DMS153 treated with DMSO at 0.1 percent for 48 hours (cell line): ENCODE measurements around the gene CPLX3.

Source experiments
- DNase-seq: peaks from one replicate; lab custom pipeline; 2025; ENCODE audit not compliant: unreplicated experiment; lab: John Stamatoyannopoulos, UW

Gene CPLX3

DNA sequence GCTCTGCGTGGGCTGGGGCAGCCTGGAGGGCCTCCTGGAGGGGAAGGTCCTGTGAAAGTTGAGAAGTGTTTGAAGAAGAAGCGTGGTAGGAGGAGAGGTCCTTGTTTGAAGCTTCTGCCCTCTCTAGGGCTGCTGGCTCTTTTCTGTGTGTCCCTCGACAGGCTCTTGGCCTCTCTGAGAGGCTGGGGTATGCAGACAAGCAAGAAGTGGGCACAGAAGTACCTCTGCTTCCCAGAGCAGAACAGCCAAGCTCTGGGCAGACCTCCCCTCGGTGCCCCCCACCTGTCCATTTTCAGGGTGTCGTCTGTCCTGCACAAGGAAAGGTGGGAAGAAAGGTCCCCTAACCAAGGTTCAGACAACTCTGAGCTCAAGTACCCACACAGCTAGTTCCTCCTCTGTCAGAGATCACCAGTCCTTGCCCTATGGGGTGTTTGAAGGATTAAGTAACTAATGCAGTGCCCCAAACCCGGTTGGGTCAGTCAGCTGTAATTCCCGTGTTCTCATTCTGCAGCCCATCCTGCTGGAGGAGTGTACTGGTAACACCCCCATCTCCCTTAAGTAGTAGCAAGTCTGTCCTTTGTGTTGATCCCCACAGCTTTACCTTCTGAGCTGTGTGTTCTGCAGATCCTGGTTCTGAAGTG is 38.3 kb upstream of the CPLX3 start:
- no peak for DNase-seq

DNA sequence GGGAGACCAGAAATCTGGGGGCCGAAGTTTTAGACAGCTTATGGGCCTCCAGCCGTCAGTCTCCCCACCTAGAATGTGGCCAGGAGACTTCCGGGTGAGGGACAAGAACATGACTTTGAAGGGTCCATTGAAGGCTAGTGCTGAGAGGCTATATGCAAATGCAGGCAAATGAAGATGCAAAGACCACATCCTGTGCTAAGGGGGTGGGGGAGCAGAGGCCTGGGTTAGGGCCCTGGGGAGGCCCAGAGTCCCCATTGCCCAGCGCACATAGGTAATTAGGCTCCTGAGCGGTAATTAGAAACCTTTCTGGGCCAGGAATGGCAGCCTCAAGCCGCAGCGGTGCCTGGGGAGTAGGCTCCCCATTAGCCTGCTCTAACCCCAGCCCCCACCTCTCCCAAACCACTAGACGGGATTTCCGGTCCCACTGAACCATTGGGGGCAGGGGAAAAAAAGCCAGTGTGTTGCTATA is 37.7 kb upstream of the CPLX3 start:
- no peak for DNase-seq

DNA sequence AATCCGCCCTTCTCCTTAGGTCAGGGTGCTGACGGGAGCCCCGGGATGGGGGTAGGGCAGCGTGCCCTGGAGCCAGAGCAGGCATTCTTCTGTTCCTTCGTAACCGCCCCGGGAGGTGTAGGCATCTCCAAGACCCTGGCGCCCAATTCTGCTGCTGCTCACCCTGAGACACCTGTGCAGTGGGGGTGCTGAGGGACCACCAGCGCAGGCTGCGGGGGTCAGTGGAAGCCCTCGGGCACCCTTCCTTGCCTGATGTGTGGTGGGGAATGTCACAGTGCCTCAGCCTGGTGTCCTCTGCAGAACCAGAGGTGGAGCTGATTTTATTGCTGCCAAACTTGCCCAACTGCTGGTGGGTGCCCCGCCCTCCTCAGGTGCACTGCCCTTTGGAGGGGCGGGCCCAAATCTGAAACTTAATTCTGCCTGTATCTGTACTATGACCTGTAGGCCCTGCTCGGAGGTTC is 37.2 kb upstream of the CPLX3 start:
- no peak for DNase-seq

DNA sequence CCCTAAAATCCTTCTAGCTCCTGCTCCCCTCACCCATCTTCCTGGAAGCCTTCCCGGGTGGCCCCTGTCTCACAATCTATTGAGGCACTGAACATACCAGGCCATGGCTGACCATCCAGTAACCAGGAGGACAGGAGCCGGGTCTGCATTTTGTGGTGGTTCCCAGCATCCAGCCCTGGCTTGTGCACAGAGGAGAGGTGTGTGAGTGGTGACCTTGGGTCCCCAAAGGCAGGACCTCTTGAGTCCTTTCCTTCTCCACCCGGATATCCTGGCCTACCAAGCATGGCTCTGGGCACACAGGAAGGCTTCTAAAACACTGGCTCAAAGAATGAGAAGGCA is 36.7 kb upstream of the CPLX3 start:
- no peak for DNase-seq

- DNase-seq, result no peak
These were observed 36.1 kb upstream of the CPLX3 start for GRCh38 chr15:74790080-74790916.

- no peak for DNase-seq
These were observed 35.4 kb upstream of the CPLX3 start for GRCh38 chr15:74791007-74791406.

GRCh38 chr15:74791667-74792066 is 34.8 kb upstream of the CPLX3 start:
- no peak for DNase-seq

DNA sequence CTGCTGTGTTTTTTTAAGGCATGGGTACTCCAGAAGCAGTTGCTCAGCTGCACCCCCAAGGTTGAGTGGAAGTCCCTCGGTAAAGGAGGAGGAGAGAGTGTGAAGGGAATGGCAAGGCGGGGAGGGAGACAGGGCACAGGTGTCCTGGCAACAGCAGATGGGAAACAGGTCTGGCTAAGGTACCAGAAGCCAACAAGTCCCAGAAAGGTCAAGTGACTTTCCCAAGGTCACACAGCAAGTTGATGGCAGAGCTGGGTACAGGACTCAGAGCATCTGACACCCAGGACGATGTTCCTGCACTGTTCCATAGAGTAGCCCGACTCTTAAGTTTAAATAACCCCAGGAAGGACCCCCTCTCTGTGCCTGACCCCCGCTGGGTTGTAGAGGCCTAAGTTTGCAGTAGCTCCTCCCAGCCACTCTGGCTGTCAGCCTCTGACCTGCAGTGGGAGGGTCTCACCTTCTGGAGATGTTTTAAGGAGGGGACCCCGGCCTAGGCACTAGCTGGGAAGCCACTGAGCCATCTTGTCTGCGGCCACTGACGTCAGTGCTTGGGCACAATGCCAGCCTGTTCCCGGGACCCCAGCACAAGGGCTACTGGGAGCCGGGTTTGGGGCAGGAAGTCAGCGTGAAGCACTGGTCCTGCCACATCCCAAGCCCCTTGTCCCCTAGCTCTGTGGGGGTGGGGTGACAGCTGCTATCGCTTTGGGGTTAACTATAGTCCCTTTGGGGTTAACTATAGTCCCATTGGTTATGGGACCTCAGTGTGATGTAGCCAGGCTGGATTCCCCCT is 34.0 kb upstream of the CPLX3 start:
- DNase-seq, result no peak

- DNase-seq, result no peak
These were observed 33.0 kb upstream of the CPLX3 start for GRCh38 chr15:74793135-74794028.

GRCh38 chr15:74794248-74794969 is 32.0 kb upstream of the CPLX3 start:
- DNase-seq, result no peak

DNA sequence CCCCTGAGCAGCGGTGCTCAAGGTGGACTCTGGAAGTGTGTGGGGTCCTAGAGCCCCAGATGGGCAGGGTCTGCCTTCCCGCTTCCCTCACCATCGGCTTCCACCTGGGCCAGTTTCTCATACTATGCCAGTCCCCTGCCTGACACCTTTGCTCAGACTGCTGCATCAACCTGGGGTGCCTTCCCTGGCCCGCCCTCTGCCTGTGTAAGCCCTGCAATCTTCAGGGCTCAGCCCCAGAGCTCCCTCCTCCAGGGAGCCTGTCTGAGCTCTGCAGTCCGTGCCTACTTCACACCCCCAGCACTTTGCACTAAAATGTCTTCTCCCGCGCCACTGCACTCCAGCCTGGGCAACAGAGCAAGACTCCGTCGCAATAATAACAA is 31.5 kb upstream of the CPLX3 start:
- no peak for DNase-seq

- DNase-seq, result no peak
These were observed 30.3 kb upstream of the CPLX3 start for GRCh38 chr15:74795966-74796625.

DNA sequence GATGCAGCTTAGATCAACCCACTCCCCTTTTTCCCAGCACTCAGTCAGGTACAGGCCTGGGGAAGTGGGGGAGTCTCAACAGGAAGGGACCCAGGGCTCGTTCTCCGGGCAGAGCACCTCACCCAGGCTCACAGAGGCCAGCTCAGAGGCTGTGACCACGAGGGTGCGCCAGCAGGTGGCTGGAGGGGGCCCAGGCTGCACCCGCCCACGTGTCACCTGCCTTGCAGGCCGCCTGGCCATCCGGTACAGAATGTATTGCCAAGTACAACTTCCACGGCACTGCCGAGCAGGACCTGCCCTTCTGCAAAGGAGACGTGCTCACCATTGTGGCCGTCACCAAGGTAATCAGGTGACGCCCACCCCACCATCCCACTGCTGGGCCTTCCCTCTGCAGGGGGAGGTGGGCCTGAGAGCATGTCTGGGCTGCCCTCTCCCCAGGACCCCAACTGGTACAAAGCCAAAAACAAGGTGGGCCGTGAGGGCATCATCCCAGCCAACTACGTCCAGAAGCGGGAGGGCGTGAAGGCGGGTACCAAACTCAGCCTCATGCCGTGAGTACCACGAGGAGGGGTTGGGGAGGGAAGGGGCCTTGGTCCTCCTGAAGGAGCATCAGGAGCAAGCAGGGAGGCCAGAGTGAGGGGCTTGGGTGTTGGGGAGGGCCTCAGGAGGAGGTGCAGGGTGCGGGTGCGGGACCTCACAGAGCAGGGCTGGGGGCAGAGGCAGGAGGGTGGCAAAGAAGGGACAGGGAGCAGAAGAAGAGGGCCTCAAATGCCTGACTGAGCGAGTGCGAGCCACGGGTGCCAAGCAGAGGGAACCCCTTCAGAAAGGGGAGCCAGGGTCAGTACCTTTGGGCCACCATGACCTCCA is 27.8 kb upstream of the CPLX3 start:
- DNase-seq, result no peak

DNA sequence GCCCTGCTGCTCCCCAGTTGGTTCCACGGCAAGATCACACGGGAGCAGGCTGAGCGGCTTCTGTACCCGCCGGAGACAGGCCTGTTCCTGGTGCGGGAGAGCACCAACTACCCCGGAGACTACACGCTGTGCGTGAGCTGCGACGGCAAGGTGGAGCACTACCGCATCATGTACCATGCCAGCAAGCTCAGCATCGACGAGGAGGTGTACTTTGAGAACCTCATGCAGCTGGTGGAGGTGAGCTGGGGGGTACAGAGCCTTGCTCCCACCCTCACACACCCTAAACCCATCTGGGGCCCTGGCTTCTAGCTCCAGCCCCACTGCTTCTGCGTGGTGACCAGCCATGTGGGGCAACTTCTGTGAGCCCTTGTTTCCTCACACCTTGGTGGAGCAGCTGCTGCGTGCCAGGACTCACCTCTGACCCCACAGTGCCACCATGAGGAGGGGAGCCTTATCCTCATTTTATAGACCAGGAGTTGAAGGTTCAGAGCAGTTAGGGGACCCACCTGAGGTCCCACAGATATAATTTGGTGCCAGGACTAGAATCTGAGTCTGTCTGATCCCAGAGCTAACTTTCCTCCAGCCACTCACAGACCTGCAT is 27.1 kb upstream of the CPLX3 start:
- no peak for DNase-seq

DNA sequence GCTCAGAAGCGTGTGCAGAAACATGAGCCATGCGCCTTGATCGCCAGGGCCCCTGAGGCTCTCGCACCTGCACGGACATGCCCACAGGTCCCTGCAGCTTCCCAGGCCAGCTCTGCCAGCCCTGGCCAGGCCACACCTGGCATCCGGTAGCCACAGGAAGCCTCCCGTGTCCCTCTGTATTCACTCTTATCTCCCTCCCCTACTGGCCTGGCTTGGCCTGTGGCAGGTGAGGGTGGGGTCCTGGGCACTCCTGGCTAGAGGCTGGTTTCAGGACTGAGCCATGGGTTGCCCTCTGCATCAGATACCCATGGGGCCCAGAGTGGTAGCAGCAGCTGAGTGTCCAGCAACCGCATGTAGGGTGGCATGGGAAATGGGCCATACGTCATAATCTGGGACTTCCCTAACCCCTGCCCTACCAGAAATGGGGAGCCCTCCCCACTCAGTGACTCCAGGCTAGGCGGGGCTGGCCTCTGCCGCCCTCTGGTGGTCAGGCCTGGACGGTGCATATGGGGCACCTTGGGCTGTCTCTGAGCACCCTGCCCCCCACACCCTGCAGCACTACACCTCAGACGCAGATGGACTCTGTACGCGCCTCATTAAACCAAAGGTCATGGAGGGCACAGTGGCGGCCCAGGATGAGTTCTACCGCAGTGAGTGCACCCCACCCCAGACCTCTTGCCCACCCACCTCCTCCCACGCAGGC is 26.4 kb upstream of the CPLX3 start:
- peak; percentile 3 for DNase-seq

- no peak for DNase-seq
These were observed 25.8 kb upstream of the CPLX3 start for GRCh38 chr15:74800559-74801094.

DNA sequence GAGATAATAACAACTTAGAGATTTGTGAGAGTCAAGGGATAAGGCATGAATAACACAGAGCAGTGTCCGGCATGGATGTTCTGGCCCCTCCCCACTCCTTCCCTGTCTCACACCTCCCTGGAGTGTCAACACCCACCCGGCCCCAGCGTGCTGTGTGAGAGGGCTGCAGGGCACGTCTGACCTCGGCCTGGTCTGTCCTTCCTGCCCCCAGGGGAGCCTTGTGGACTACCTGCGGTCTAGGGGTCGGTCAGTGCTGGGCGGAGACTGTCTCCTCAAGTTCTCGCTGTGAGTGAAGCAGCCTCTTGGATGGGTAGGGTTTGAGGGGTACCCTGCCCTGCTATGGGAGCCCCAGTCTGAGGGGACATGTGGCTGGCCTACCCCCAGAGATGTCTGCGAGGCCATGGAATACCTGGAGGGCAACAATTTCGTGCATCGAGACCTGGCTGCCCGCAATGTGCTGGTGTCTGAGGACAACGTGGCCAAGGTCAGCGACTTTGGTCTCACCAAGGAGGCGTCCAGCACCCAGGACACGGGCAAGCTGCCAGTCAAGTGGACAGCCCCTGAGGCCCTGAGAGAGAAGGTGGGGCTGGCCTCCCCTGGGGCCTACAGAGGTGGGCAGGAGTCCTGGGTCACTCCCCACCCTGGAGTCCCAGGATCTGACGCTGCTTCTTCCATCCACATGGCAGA is 25.0 kb upstream of the CPLX3 start:
- no peak for DNase-seq
